Uterus (tissue), 4 donors: Measurements from ENCODE around the gene DHX30. TPM values are rescaled to one million over a fixed set of nuclear protein-coding genes. Genes with fewer than 3 reads are reported as not detected.
A peak's percentile ranks its signal among the peaks of the same experiment; 100 is the strongest.

ENCODE experiments used
- DNase-seq, 2 donors: peaks; one replicate each; pipeline ENCODE4 v3.0.0-alpha.2; 2019 to 2020
- H3K27ac ChIP-seq, 2 donors: fragments of 200-600 bp; sonication (generic); 1 replicate in 1 of 2; 2 replicates in 1 of 2; pipeline ENCODE4 v1.5.1; 2016 to 2018
- H3K27me3 ChIP-seq, 2 donors: fragments of 200-600 bp; sonication (generic); one replicate each; pipeline ENCODE4 v1.5.1; 2018 to 2019; ENCODE audit warnings: control low read depth in 1 of 2
- H3K36me3 ChIP-seq, 2 donors: fragments of 200-600 bp; sonication (generic); one replicate each; pipeline ENCODE4 v1.5.1; 2019; ENCODE audit warnings: control low read depth in 1 of 2
- H3K4me1 ChIP-seq, 2 donors: fragments of 200-600 bp; sonication (generic); one replicate each; pipeline ENCODE4 v1.5.1; 2018 to 2019; ENCODE audit warnings: control low read depth in 1 of 2
- H3K4me3 ChIP-seq, 2 donors: fragments of 200-600 bp; sonication (generic); 1 replicate in 1 of 2; 2 replicates in 1 of 2; pipeline ENCODE4 v1.5.1; 2018 to 2019; ENCODE audit warnings: mild to moderate bottlenecking in 1 of 2
- H3K9me3 ChIP-seq, 2 donors: fragments of 200-600 bp; sonication (generic); one replicate each; pipeline ENCODE4 v1.5.1; 2019; ENCODE audit warnings: control low read depth in 1 of 2
- POLR2A ChIP-seq, 2 donors: fragments of 450-650 bp; IDR thresholded peaks; one replicate each; pipeline ENCODE4 v1.6.1; 2016; ENCODE audit warnings: antibody characterized with exemption in 2 of 2, mild to moderate bottlenecking in 1 of 2, moderate library complexity in 1 of 2
- intact Hi-C: fragments of 100-400 bp; cut with DNase I; formaldehyde crosslinking; loops from one replicate; pipeline ENCODE4 v1.15.1; 2023; ENCODE audit warnings: low total_unique reads
- total RNA-seq, 4 donors: library from RNA; depleted of rRNA in 3 of 4; stranded (reverse); fragments of >200 nt in 3 of 4; gene quantifications; one replicate each; pipeline versions ENCODE4 v1.1.0 to v1.2.4, GENCODE V29; 2014 to 2023
- TF ChIP-seq, protein P1 (sequence below), 4 experiments: fragments of 200-600 bp in 2 of 4; fragments of 450-650 bp in 2 of 4; sonication (generic) in 2 of 4; IDR thresholded peaks; one replicate each; pipeline ENCODE4 v1.5.1; 2016 to 2019; ENCODE audit warnings: antibody characterized with exemption in 4 of 4, mild to moderate bottlenecking in 2 of 4, moderate library complexity in 1 of 4
- donor health status: DM: yes; HTN: yes; CAD: no.

Gene DHX30
- total RNA-seq, 4 donors from 2014 or later: 21.5 to 78.6 (median 55.7) TPM

DNA sequence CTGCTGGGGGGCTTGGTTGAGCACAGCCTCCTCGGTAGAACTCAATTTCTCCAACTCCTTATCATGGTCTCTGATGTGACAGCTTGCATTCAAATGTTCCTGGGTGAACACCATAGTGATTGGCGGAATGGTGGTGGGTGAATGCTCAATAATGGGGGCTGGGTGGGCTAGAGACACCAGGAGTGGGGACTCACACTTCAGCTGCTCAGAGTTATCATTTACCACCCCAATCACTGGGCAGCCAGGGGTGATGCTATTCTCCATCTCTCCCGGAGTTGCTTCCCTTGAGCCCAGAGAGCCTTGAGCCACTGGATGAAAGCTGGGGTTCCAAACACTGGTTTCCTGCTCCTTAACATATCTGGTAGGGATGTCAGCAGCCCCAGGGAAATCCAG, 88.7 kb downstream of the DHX30 start:
- Histone ChIP-seq H3K36me3 (no peaks in the 10 kb centered on the region), H3K9me3 (no peaks in the 10 kb centered on the region), H3K4me1 (peaks cover 5 to 7% of the 10 kb centered on the region in 2 donors), H3K4me3 (no peak overlapping the region), H3K27ac (peak overlapping the region; percentile 58 to 82), H3K27me3 (no peaks in the 10 kb centered on the region)
- intact Hi-C loops: no loop called here
- TF ChIP-seq, protein P1, sequence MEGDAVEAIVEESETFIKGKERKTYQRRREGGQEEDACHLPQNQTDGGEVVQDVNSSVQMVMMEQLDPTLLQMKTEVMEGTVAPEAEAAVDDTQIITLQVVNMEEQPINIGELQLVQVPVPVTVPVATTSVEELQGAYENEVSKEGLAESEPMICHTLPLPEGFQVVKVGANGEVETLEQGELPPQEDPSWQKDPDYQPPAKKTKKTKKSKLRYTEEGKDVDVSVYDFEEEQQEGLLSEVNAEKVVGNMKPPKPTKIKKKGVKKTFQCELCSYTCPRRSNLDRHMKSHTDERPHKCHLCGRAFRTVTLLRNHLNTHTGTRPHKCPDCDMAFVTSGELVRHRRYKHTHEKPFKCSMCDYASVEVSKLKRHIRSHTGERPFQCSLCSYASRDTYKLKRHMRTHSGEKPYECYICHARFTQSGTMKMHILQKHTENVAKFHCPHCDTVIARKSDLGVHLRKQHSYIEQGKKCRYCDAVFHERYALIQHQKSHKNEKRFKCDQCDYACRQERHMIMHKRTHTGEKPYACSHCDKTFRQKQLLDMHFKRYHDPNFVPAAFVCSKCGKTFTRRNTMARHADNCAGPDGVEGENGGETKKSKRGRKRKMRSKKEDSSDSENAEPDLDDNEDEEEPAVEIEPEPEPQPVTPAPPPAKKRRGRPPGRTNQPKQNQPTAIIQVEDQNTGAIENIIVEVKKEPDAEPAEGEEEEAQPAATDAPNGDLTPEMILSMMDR (IDR thresholded peaks at IDR 0.05): no peak
- no peak for TF ChIP-seq POLR2A (IDR thresholded peaks at IDR 0.05)
- DNase-seq: no peak

DNA sequence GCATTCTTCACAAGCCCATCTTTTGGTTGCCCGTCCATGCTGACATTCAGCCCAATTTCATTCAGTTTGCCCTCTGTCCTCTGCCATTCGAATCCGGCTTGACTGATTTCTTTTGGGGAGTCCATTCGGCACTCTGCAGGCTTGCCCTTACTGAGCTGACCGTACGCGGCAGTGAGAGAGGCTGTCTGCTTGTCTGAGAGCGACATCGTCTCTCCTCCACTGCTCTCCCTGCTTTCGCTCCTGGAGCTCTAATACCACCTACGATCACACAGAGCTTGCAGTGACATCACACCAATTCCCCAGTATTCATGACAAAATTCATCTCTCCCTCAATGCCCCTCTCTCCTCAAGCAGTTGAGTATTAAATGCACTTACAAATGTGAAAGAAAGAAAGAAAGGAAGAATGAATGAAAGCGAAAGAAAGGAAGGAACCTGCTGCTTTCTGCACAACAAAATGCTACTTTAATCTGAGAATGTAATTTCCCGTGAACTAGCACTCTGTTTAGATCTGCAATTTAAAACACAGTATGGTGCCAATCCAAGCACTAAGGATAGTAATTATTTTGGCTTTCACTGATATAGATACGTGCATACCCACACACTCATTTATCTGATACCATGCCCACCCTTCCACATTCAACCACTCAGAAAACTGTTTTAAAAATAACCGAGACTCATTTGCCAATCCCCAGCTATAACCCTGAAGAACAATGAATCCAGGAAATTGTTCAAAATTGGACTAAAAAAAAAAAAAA, 89.5 kb downstream of the DHX30 start:
- H3K4me3 ChIP-seq: no peak overlapping the region
- H3K27ac ChIP-seq: peak overlapping the region in 1 of 2 donors; percentile 82
- DNase-seq: no peak
- H3K27me3 ChIP-seq: no peaks in the 10 kb centered on the region
- no peaks in the 10 kb centered on the region for H3K9me3 ChIP-seq
- H3K4me1 ChIP-seq: peaks cover 5 to 7% of the 10 kb centered on the region in 2 donors
- H3K36me3 ChIP-seq: no peaks in the 10 kb centered on the region
- intact Hi-C loops: no loop called here
- TF ChIP-seq, protein P1 (IDR thresholded peaks at IDR 0.05): no peak
- TF ChIP-seq POLR2A (IDR thresholded peaks at IDR 0.05): no peak

DNA sequence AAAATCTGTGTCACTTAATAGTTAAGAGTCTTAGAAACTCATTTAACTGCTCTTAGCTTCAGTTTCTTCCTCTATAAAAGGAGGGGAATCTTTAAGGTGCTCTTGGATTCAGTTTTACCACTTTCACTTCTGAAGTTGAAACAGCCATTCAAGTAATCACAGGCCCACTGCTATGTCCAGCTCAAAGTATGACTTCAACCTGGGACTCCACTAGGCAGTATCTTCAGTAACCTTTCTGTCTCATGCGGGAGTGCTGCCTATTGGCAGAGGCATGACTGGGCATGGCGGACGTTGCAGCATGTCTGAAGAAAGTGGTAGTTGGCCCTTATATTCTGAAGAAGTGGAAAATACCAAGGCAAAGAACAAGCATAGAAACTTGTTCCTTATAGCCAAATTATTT, 92.3 kb downstream of the DHX30 start:
- intact Hi-C loops: no loop called here
- no peaks in the 10 kb centered on the region for H3K9me3 ChIP-seq
- no peak for DNase-seq
- peaks cover 4 to 7% of the 10 kb centered on the region in 2 donors for H3K4me1 ChIP-seq
- H3K27ac ChIP-seq: no peak overlapping the region
- H3K36me3 ChIP-seq: no peaks in the 10 kb centered on the region
- no peak for TF ChIP-seq POLR2A (IDR thresholded peaks at IDR 0.05)
- TF ChIP-seq, protein P1 (IDR thresholded peaks at IDR 0.05): no peak
- no peak overlapping the region for H3K4me3 ChIP-seq
- H3K27me3 ChIP-seq: no peaks in the 10 kb centered on the region

DNA sequence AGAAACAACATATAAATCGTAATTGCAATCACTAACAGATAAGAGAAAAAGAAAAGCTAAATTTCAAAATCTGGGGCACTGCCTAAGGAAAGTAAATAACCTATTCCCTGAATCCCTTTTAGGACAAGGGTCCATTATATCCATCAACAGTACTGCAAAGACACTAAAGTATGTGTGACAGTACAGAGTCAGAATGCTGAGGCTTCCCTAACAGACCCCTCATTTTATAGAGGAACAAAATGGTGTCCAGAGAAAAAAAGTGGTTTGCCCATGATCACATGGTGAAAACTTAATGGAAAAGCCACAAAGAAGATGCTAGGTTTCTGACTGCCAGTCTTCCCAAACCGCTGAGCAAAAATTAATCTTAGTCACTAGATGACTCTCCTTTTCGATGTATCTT, 93.8 kb downstream of the DHX30 start:
- H3K27ac ChIP-seq: no peak overlapping the region
- H3K4me1 ChIP-seq: peaks cover 0 to 1% of the 10 kb centered on the region in 2 donors
- no peaks in the 10 kb centered on the region for H3K9me3 ChIP-seq
- no peaks in the 10 kb centered on the region for H3K36me3 ChIP-seq
- TF ChIP-seq POLR2A (IDR thresholded peaks at IDR 0.05): no peak
- DNase-seq: no peak
- H3K4me3 ChIP-seq: no peak overlapping the region
- intact Hi-C loops: no loop called here
- H3K27me3 ChIP-seq: no peaks in the 10 kb centered on the region

DNA sequence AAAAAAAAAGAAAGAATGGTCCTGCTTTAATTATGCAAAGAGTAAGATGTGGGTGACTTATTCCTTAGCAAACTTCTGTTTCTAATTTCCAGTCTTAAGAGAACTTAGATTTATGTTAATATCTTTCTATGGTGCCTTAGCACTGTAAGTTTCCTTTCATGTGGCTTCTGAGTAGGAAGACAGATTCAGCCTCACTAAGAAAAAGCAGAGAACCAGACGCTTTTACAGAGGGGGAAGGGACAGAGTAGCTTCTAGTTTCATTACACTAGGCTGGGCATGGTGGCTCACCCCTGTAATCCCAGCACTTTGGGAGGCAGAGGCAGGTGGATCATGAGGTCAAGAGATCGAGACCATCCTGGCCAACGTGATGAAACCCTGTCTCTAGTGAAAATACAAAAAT, 95.0 kb downstream of the DHX30 start:
- Histone ChIP-seq H3K27me3 (no peaks in the 10 kb centered on the region), H3K27ac (no peak overlapping the region), H3K9me3 (no peaks in the 10 kb centered on the region), H3K4me1 (no peaks in the 10 kb centered on the region), H3K36me3 (no peaks in the 10 kb centered on the region), H3K4me3 (no peak overlapping the region)
- no peak for DNase-seq
- TF ChIP-seq, protein P1 (IDR thresholded peaks at IDR 0.05): no peak
- no peak for TF ChIP-seq POLR2A (IDR thresholded peaks at IDR 0.05)
- intact Hi-C loops: no loop called here
